ENCODE measurements around the gene NEBL.

NEBL gene

GRCh38 chr10:20806487-20806886 lies 90.6 kb downstream of the NEBL start:
- Mint-ChIP-seq H3K4me1 (no peaks in the 10 kb centered on the region), H3K9me3 (peaks cover 0 to 9% of the 10 kb centered on the region in 2 donors), H3K4me3 (no peak overlapping the region), H3K27me3 (no peaks in the 10 kb centered on the region), H3K27ac (no peak overlapping the region)
- ATAC-seq (no peak), DNase-seq (no peak)

- H3K27me3 Mint-ChIP-seq: no peaks in the 10 kb centered on the region
- H3K9me3 Mint-ChIP-seq: peaks cover 0 to 7% of the 10 kb centered on the region in 2 donors
- H3K27ac Mint-ChIP-seq: no peak overlapping the region
- H3K4me1 Mint-ChIP-seq: no peaks in the 10 kb centered on the region
- ATAC-seq: no peak
- no peak for DNase-seq
- H3K4me3 Mint-ChIP-seq: no peak overlapping the region
Observed at GRCh38 chr10:20797290-20797689, 99.8 kb downstream of the NEBL start.

GRCh38 chr10:20795391-20795790 lies 101.7 kb downstream of the NEBL start:
- Mint-ChIP-seq H3K4me1 (no peaks in the 10 kb centered on the region), H3K27me3 (no peaks in the 10 kb centered on the region)
- ATAC-seq: no peak

GRCh38 chr10:20785174-20785573 lies 111.9 kb downstream of the NEBL start:
- Mint-ChIP-seq H3K27ac (no peak overlapping the region), H3K27me3 (no peaks in the 10 kb centered on the region)
- DNase-seq: no peak

More at GRCh38 chr10:20795391-20795790, 101.7 kb downstream of the NEBL start:
- DNase-seq: no peak
- no peak overlapping the region for H3K4me3 Mint-ChIP-seq
- no peak overlapping the region for H3K27ac Mint-ChIP-seq
- peaks cover 0 to 6% of the 10 kb centered on the region in 2 donors for H3K9me3 Mint-ChIP-seq

GRCh38 chr10:20778008-20778757 lies 118.9 kb downstream of the NEBL start:
- no peak for DNase-seq
- H3K4me3 Mint-ChIP-seq: no peak overlapping the region
- H3K27me3 Mint-ChIP-seq: no peaks in the 10 kb centered on the region
- no peak for ATAC-seq
- peaks cover 0 to 12% of the 10 kb centered on the region in 2 donors for H3K9me3 Mint-ChIP-seq
- H3K27ac Mint-ChIP-seq: peak overlapping the region in 1 of 2 donors; percentile 10
- H3K4me1 Mint-ChIP-seq: no peaks in the 10 kb centered on the region

More at GRCh38 chr10:20785174-20785573, 111.9 kb downstream of the NEBL start:
- no peaks in the 10 kb centered on the region for H3K4me1 Mint-ChIP-seq
- ATAC-seq: no peak
- no peak overlapping the region for H3K4me3 Mint-ChIP-seq
- H3K9me3 Mint-ChIP-seq: no peaks in the 10 kb centered on the region

- no peak for ATAC-seq
- Mint-ChIP-seq H3K27ac (no peak overlapping the region), H3K4me1 (no peaks in the 10 kb centered on the region), H3K27me3 (no peaks in the 10 kb centered on the region), H3K9me3 (peaks cover 0 to 19% of the 10 kb centered on the region in 2 donors), H3K4me3 (no peak overlapping the region)
- DNase-seq: no peak
Observed at GRCh38 chr10:20776384-20777118, 120.6 kb downstream of the NEBL start.

GRCh38 chr10:20771051-20771450 lies 126.1 kb downstream of the NEBL start:
- Mint-ChIP-seq H3K9me3 (peaks cover 0 to 13% of the 10 kb centered on the region in 2 donors), H3K4me3 (no peak overlapping the region), H3K4me1 (no peaks in the 10 kb centered on the region), H3K27me3 (no peaks in the 10 kb centered on the region), H3K27ac (no peak overlapping the region)
- no peak for ATAC-seq
- DNase-seq: no peak

- ATAC-seq (no peak), DNase-seq (no peak)
- no peak overlapping the region for H3K4me3 Mint-ChIP-seq
- H3K27ac Mint-ChIP-seq: no peak overlapping the region
- H3K4me1 Mint-ChIP-seq: no peaks in the 10 kb centered on the region
- H3K27me3 Mint-ChIP-seq: no peaks in the 10 kb centered on the region
- H3K9me3 Mint-ChIP-seq: peaks cover 0 to 12% of the 10 kb centered on the region in 2 donors
Observed at GRCh38 chr10:20769481-20769880, 127.6 kb downstream of the NEBL start.

- H3K27ac Mint-ChIP-seq: no peak overlapping the region
- no peak overlapping the region for H3K4me3 Mint-ChIP-seq
- peaks cover 0 to 7% of the 10 kb centered on the region in 2 donors for H3K9me3 Mint-ChIP-seq
- no peaks in the 10 kb centered on the region for H3K27me3 Mint-ChIP-seq
- ATAC-seq: no peak
- H3K4me1 Mint-ChIP-seq: no peaks in the 10 kb centered on the region
- DNase-seq: no peak
Observed at GRCh38 chr10:20768843-20769242, 128.3 kb downstream of the NEBL start.

- no peaks in the 10 kb centered on the region for H3K4me1 Mint-ChIP-seq
- no peak overlapping the region for H3K4me3 Mint-ChIP-seq
- no peak for DNase-seq
- no peak overlapping the region for H3K27ac Mint-ChIP-seq
- peaks cover 0 to 3% of the 10 kb centered on the region in 2 donors for H3K9me3 Mint-ChIP-seq
- H3K27me3 Mint-ChIP-seq: no peaks in the 10 kb centered on the region
- ATAC-seq: no peak
Observed at GRCh38 chr10:20767028-20767427, 130.1 kb downstream of the NEBL start.

GRCh38 chr10:20765066-20765465 lies 132.0 kb downstream of the NEBL start:
- Mint-ChIP-seq H3K27me3 (no peaks in the 10 kb centered on the region), H3K27ac (no peak overlapping the region), H3K4me1 (no peaks in the 10 kb centered on the region), H3K9me3 (no peaks in the 10 kb centered on the region), H3K4me3 (no peak overlapping the region)
- DNase-seq (no peak), ATAC-seq (no peak)

- DNase-seq: no peak
Observed at GRCh38 chr10:20760460-20760859, 136.7 kb downstream of the NEBL start.

GRCh38 chr10:20748551-20748950 lies 148.6 kb downstream of the NEBL start:
- Mint-ChIP-seq H3K27ac (peak overlapping the region in 1 of 2 donors; percentile 46), H3K4me3 (no peak overlapping the region), H3K9me3 (peaks cover 15 to 22% of the 10 kb centered on the region in 2 donors), H3K27me3 (no peaks in the 10 kb centered on the region), H3K4me1 (no peaks in the 10 kb centered on the region)
- DNase-seq: no peak
- ATAC-seq: no peak

More at GRCh38 chr10:20760460-20760859, 136.7 kb downstream of the NEBL start:
- peaks cover 5 to 9% of the 10 kb centered on the region in 2 donors for H3K9me3 Mint-ChIP-seq
- no peaks in the 10 kb centered on the region for H3K4me1 Mint-ChIP-seq
- H3K4me3 Mint-ChIP-seq: no peak overlapping the region
- H3K27ac Mint-ChIP-seq: no peak overlapping the region
- ATAC-seq: no peak
- no peaks in the 10 kb centered on the region for H3K27me3 Mint-ChIP-seq

- Mint-ChIP-seq H3K4me1 (no peaks in the 10 kb centered on the region), H3K27me3 (no peaks in the 10 kb centered on the region), H3K4me3 (no peak overlapping the region), H3K9me3 (peaks cover 15 to 22% of the 10 kb centered on the region in 2 donors), H3K27ac (no peak overlapping the region)
- ATAC-seq (no peak), DNase-seq (no peak)
Observed at GRCh38 chr10:20747782-20748181, 149.3 kb downstream of the NEBL start.

GRCh38 chr10:20746856-20747255 lies 150.3 kb downstream of the NEBL start:
- no peaks in the 10 kb centered on the region for H3K4me1 Mint-ChIP-seq
- H3K27ac Mint-ChIP-seq: no peak overlapping the region
- ATAC-seq (no peak), DNase-seq (no peak)
- peaks cover 16 to 25% of the 10 kb centered on the region in 2 donors for H3K9me3 Mint-ChIP-seq
- H3K4me3 Mint-ChIP-seq: no peak overlapping the region
- no peaks in the 10 kb centered on the region for H3K27me3 Mint-ChIP-seq
